ENCODE results near the gene EAF1. TPM values are rescaled to one million over a fixed set of nuclear protein-coding genes. Genes with fewer than 3 reads are reported as not detected.

The EAF1 gene
- total RNA-seq, 1 donor from 2014 or later: 5.2 TPM

- intact Hi-C loops (cut with DNase I): no loop called here
- Histone ChIP-seq H3K27ac (no peak overlapping the region), H3K36me3 (peaks cover 7 to 16% of the 10 kb centered on the region in 2 donors), H3K9me3 (no peaks in the 10 kb centered on the region), H3K27me3 (no peaks in the 10 kb centered on the region), H3K4me3 (no peak overlapping the region), H3K4me1 (no peaks in the 10 kb centered on the region)
- DNase-seq (ENCODE audit: low spot score in 2 of 2): no peak
- no peak for TF ChIP-seq CTCF (IDR thresholded peaks at IDR 0.05)
These were observed 23.2 kb downstream of the EAF1 start for GRCh38 chr3:15450438-15451215.

GRCh38 chr3:15451216-15452113 lies 24.1 kb downstream of the EAF1 start:
- no peaks in the 10 kb centered on the region for H3K4me1 ChIP-seq
- H3K27ac ChIP-seq: no peak overlapping the region
- no peak for TF ChIP-seq CTCF (IDR thresholded peaks at IDR 0.05)
- intact Hi-C loops (cut with DNase I): no loop called here
- H3K36me3 ChIP-seq: peaks cover 7 to 19% of the 10 kb centered on the region in 2 donors
- no peaks in the 10 kb centered on the region for H3K9me3 ChIP-seq
- no peak overlapping the region for H3K4me3 ChIP-seq
- H3K27me3 ChIP-seq: no peaks in the 10 kb centered on the region
- no peak for DNase-seq (ENCODE audit: low spot score in 2 of 2)

- H3K9me3 ChIP-seq: no peaks in the 10 kb centered on the region
- no peaks in the 10 kb centered on the region for H3K27me3 ChIP-seq
- H3K4me1 ChIP-seq: no peaks in the 10 kb centered on the region
- peaks cover 7 to 19% of the 10 kb centered on the region in 2 donors for H3K36me3 ChIP-seq
- DNase-seq (ENCODE audit: low spot score in 2 of 2): no peak
- TF ChIP-seq CTCF (IDR thresholded peaks at IDR 0.05): no peak
- no peak overlapping the region for H3K4me3 ChIP-seq
- intact Hi-C loops (cut with DNase I): no loop called here
- no peak overlapping the region for H3K27ac ChIP-seq
These were observed 24.8 kb downstream of the EAF1 start for GRCh38 chr3:15452156-15452555.

GRCh38 chr3:15452961-15453360 lies 25.6 kb downstream of the EAF1 start:
- Histone ChIP-seq H3K27me3 (no peaks in the 10 kb centered on the region), H3K27ac (no peak overlapping the region), H3K36me3 (peaks cover 7 to 19% of the 10 kb centered on the region in 2 donors), H3K4me1 (no peaks in the 10 kb centered on the region), H3K4me3 (no peak overlapping the region), H3K9me3 (no peaks in the 10 kb centered on the region)
- DNase-seq (ENCODE audit: low spot score in 2 of 2): no peak
- no peak for TF ChIP-seq CTCF (IDR thresholded peaks at IDR 0.05)
- intact Hi-C loops (cut with DNase I): no loop called here

- Histone ChIP-seq H3K27ac (no peak overlapping the region), H3K9me3 (no peaks in the 10 kb centered on the region), H3K4me3 (no peak overlapping the region), H3K4me1 (no peaks in the 10 kb centered on the region), H3K27me3 (no peaks in the 10 kb centered on the region), H3K36me3 (peaks cover 7 to 19% of the 10 kb centered on the region in 2 donors)
- no peak for DNase-seq (ENCODE audit: low spot score in 2 of 2)
- no peak for TF ChIP-seq CTCF (IDR thresholded peaks at IDR 0.05)
- intact Hi-C loops (cut with DNase I): no loop called here
These were observed 26.1 kb downstream of the EAF1 start for GRCh38 chr3:15453501-15453900.
